HUDEP-2 (cell line): Measurements from ENCODE around the gene EGFR.

ENCODE experiments used
- DNase-seq, 76 experiments: peaks; one replicate each; lab custom pipeline; 2025; ENCODE audit not compliant: unreplicated experiment in 76 of 76; lab: John Stamatoyannopoulos, UW

The EGFR gene

GRCh38 chr7:55258631-55259030, 239.8 kb downstream of the EGFR start:
- DNase-seq, result no peak

DNA sequence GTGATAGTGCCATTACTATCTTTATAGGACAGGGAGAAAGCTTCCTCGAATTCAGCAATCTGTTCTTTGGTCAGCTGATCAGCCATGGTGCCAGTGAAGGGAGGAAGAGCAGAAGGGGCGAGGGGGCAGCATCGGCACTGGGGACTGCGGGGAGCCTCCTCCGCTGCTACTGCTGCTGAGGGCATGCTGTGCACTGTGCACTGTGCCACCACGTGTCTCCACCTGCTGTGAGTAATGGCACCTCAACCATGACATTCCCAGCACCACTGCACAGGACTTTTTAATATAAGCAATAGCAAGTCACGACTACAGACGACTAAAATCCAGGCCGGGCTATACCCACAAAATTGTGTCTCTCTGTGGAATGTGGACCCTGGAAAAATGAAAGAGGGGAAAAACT, 241.4 kb downstream of the EGFR start:
- DNase-seq, result no peak

DNA sequence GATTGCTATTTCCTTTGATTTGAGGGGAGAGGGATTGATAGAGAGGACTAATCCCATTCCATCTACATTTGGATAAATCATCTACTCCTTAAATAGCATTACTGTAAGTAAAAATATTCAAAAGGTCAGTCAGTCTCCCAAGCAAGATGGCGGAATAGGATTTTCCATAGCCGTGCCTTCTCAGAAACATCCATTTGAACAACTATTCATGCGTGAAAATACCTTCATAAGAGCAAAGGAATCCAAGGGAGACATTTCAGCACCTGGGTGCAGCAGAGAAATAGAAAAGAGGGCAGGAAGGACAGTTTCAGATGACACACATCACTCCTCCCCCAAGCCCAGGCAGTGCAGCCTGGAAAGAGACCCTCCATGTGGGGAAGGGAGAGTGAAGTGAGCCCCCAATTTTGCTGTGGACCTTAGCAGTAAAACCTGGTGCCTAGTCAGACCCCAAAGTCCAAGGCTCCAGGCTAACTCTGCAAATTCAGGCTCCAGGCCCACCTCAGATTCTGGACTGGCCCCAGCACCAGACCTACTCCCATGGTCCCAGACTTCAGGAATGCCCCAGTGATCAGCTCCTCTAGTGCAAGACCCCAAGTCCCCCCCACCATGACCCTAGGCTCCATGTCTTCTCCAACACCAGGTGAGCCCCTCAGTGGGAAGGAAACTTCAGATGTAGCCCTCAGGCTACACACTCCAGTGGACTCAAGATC, 242.0 kb downstream of the EGFR start:
- no peak for DNase-seq
